CD1c-positive myeloid dendritic cell (primary cell): Measurements from ENCODE around the gene SLC39A13.

Experiments
- DNase-seq: peaks from one replicate; pipeline ENCODE4 v3.0.0-alpha.2; 2016; ENCODE audit errors: extremely low spot score

The SLC39A13 gene

GRCh38 chr11:47453365-47453764 lies 45.0 kb downstream of the SLC39A13 start:
- DNase-seq = no peak

DNA sequence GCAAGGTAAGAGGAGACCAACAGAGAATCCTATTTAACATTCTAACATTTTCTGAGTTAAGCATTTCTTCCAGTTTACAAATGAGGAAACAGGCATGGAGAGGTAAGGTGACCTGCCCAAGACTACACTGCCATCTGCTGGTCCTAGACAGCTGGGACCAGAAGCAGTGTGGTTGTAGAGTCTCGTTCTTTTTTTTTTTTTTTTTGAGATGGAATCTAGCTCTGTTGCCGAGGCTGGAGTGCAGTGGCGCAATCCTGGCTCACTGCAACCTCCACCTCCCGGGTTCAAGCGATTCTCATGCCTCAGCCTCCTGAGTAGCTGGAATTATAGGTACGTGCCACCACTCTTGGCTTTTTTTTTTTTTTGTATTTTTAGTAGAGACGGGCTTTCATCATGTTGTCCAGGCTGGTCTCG lies 45.9 kb downstream of the SLC39A13 start:
- peak; percentile 75 for DNase-seq

GRCh38 chr11:47460571-47461235 lies 52.3 kb downstream of the SLC39A13 start:
- DNase-seq = no peak

DNA sequence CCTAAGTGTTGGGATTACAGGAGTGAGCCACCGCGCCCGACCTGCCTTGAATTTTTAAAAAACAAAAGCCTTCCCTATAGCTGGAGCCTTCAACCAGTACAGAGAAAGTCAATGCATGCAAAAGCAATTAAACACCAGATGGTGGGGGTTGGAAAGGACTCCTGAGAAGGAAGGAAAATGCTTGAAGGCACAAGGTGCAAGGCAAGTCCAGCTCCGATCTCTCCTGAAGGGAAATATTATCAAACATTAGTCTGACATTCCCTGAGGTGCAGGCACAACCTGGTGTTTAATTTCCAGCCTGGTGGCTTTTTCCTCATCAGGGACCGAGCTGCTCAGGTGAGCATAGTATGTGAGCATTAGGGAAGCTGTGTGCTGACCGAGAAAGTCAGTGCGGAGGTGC lies 53.5 kb downstream of the SLC39A13 start:
- no peak for DNase-seq

- no peak for DNase-seq
These were observed 56.1 kb downstream of the SLC39A13 start for GRCh38 chr11:47464483-47464882.
